Upper lobe of left lung (tissue), 4 donors: Measurements from ENCODE around the gene ZNF143.

ENCODE experiments used
- EP300 ChIP-seq, 4 donors: sonication (generic); formaldehyde crosslinking; IDR thresholded peaks; one replicate each; pipeline ENCODE4 v1.5.1; 2017; ENCODE audit warnings: antibody characterized with exemption in 4 of 4, control low read depth in 2 of 4
- POLR2AphosphoS5 ChIP-seq, 2 donors: sonication (generic); formaldehyde crosslinking; IDR thresholded peaks; one replicate each; pipeline ENCODE4 v1.5.1; 2017; ENCODE audit warnings: antibody characterized with exemption in 2 of 2
- TF ChIP-seq, protein P1 (sequence below), 6 experiments: fragments of 450-650 bp in 4 of 6; fragments of 200-600 bp in 2 of 6; sonication (generic) in 2 of 6; IDR thresholded peaks; one replicate each; pipeline ENCODE4 v1.5.1; 2016 to 2019; ENCODE audit warnings: antibody characterized with exemption in 6 of 6

DNA sequence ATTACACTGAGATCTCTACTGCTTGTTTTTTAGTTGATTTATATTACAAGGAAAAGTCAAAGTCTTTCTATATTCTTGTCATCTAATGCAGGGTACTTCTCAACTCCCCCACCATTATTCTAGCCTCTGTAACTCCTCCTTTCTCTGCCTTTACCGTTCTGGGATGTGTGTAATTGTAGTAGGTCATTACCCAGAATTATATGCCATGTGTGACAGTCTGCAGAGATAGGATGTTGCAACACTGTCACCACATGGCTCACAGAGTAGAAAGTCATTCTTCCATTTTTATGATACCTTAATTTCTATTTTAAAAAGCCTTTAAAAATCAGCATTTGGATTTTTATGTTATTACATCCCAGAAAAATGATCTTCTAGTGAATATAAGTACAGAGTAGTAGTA, 32.7 kb downstream of the ZNF143 start:
- no peak for TF ChIP-seq EP300 (IDR thresholded peaks at IDR 0.05)
- TF ChIP-seq, protein P1, sequence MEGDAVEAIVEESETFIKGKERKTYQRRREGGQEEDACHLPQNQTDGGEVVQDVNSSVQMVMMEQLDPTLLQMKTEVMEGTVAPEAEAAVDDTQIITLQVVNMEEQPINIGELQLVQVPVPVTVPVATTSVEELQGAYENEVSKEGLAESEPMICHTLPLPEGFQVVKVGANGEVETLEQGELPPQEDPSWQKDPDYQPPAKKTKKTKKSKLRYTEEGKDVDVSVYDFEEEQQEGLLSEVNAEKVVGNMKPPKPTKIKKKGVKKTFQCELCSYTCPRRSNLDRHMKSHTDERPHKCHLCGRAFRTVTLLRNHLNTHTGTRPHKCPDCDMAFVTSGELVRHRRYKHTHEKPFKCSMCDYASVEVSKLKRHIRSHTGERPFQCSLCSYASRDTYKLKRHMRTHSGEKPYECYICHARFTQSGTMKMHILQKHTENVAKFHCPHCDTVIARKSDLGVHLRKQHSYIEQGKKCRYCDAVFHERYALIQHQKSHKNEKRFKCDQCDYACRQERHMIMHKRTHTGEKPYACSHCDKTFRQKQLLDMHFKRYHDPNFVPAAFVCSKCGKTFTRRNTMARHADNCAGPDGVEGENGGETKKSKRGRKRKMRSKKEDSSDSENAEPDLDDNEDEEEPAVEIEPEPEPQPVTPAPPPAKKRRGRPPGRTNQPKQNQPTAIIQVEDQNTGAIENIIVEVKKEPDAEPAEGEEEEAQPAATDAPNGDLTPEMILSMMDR (IDR thresholded peaks at IDR 0.05), result no peak
- TF ChIP-seq POLR2AphosphoS5 (IDR thresholded peaks at IDR 0.05), result no peak
